Gastroesophageal sphincter (tissue), 3 donors: Measurements from ENCODE around the gene HYAL1.

Experiments used
- POLR2A ChIP-seq, 2 donors: fragments of 450-650 bp; IDR thresholded peaks; one replicate each; pipeline ENCODE4 v1.6.1; 2017; ENCODE audit warnings: antibody characterized with exemption in 2 of 2, mild to moderate bottlenecking in 2 of 2, moderate library complexity in 1 of 2
- TF ChIP-seq, protein P1 (sequence below), 4 experiments: fragments of 200-600 bp in 2 of 4; fragments of 450-650 bp in 2 of 4; sonication (generic) in 1 of 4; IDR thresholded peaks; one replicate each; pipeline ENCODE4 v1.5.1; 2017 to 2019; ENCODE audit warnings: antibody characterized with exemption in 4 of 4, mild to moderate bottlenecking in 2 of 4, moderate library complexity in 2 of 4

DNA sequence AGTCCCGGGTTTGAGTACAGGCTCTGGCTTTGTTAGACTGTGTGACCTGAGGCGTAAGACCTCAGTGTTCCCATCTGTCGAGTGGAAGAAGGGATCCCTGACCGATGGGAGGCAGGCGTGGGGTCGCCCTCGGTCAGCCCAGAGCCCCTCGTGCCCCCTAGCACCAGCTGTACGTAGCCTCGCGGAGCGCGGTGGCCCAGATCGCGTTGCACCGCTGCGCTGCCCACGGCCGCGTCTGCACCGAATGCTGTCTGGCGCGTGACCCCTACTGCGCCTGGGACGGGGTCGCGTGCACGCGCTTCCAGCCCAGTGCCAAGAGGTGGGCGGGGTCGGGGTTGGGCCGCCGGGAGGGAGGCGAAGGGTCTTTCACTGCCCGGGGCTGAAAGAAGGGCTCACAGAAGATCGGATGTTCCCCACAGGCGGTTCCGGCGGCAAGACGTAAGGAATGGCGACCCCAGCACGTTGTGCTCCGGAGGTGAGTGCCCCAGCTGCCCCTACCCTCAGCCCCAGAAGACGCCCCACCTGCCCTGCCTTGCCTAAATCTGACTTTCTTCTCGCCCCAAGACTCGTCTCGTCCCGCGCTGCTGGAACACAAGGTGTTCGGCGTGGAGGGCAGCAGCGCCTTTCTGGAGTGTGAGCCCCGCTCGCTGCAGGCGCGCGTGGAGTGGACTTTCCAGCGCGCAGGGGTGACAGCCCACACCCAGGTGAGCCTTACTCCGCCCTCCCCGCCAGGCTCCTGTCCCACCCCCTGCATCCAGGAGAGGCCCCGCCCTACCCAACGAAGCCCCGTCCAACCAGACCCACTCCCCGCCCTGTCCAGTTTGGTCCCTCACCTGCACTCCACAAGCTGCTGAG lies 28.0 kb downstream of the HYAL1 start:
- TF ChIP-seq POLR2A (IDR thresholded peaks at IDR 0.05), result no peak
- TF ChIP-seq, protein P1, sequence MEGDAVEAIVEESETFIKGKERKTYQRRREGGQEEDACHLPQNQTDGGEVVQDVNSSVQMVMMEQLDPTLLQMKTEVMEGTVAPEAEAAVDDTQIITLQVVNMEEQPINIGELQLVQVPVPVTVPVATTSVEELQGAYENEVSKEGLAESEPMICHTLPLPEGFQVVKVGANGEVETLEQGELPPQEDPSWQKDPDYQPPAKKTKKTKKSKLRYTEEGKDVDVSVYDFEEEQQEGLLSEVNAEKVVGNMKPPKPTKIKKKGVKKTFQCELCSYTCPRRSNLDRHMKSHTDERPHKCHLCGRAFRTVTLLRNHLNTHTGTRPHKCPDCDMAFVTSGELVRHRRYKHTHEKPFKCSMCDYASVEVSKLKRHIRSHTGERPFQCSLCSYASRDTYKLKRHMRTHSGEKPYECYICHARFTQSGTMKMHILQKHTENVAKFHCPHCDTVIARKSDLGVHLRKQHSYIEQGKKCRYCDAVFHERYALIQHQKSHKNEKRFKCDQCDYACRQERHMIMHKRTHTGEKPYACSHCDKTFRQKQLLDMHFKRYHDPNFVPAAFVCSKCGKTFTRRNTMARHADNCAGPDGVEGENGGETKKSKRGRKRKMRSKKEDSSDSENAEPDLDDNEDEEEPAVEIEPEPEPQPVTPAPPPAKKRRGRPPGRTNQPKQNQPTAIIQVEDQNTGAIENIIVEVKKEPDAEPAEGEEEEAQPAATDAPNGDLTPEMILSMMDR (IDR thresholded peaks at IDR 0.05), result no peak
